ENCODE data around the gene MAU2. TPM values are rescaled to one million over a fixed set of nuclear protein-coding genes. Genes with fewer than 3 reads are reported as not detected.

Gene MAU2
- total and polyA plus RNA-seq, 2 of the 13 experiments (the other 11 are each of a cell fraction or from before 2014, with no cell fraction given), result 16.8 to 33.8 TPM

DNA sequence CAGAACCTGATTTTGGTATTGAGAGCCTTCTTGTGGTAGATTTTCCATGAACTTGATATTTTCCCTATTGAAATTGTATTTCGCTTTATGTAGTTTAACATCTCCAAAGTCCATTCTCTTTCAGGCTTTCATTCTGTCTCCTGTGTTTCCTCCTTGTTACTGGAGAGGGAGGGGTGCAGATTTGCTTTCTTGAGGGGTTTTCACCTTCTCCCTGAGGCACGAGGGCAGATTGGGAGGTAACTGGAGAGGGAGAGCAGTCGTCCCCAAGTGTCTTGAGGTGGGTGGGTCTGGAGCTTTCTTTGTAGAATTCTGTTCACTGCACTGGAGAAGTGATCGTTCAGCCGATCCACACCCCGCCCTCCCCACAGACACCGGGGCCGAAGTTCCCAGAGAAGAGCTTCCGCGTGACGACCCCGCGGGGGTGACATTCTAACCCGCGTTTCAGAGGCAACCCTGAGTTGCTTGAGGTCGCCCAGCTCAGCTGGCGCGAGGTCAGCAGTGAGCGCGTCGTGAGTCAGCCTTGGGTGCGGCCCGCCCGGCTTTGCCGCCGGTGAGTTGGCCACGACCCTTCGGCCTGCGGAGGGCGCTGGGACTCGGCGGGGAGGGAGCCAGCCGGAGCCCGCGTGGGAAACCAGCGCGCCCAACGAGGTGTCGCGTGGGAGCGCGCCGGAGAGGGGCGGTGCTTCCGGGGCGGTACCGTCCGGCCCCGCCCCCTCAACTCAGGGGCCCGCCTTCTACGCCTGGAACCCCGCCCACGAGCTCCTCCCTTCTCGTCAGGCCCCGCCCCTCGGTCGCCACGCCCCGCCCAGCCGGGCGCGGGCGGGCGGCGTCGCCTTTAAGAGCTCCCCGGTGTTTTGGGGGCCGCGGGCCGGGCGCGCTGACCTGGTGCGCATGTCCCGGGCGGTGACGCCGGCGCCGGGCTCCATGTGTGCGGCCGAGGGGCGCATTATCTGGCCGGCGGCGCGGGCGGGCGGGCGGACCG is 84.5 kb downstream of the MAU2 start, which contains the start of gene GATAD2A (continued):
- TF ChIP-seq UBTF (CRISPR knock-in tag; IDR thresholded peaks at IDR 0.05), result peak; percentile 79
- TF ChIP-seq SMAD3 (CRISPR knock-in tag; IDR thresholded peaks at IDR 0.05), result no peak
- no peak for TF ChIP-seq KAT2B (IDR thresholded peaks at IDR 0.05; ENCODE audit: borderline replicate concordance, low read depth, low read length)
- TF ChIP-seq SRSF1 (optimal IDR thresholded peaks at IDR 0.05; ENCODE audit: low read depth, low read length), result no peak
- TF ChIP-seq TGIF2 (CRISPR knock-in tag; IDR thresholded peaks at IDR 0.05), result peak; percentile 89
- TF ChIP-seq ONECUT2 (CRISPR knock-in tag; IDR thresholded peaks at IDR 0.05), result peak; percentile 39; the same call in 1 of the 2 replicates
- TF ChIP-seq MTA1 (CRISPR knock-in tag; IDR thresholded peaks at IDR 0.05; ENCODE audit: borderline replicate concordance), result peak; percentile 95
- no peak for TF ChIP-seq EP300 (IDR thresholded peaks at IDR 0.05; ENCODE audit: low read depth in 2 of 2, low read length in 2 of 2)
- TF ChIP-seq EP300 (CRISPR knock-in tag; IDR thresholded peaks at IDR 0.05; ENCODE audit: borderline replicate concordance), result peak; percentile 44; the same call in 1 of the 2 replicates
- peak; percentile 87 for TF ChIP-seq ZNF772 (CRISPR knock-in tag; IDR thresholded peaks at IDR 0.05)
- TF ChIP-seq ETV6 (CRISPR knock-in tag; conservative IDR thresholded peaks at IDR 0.05), result peak; percentile 72; the same call in 1 of the 2 replicates
- TF ChIP-seq, protein P1, sequence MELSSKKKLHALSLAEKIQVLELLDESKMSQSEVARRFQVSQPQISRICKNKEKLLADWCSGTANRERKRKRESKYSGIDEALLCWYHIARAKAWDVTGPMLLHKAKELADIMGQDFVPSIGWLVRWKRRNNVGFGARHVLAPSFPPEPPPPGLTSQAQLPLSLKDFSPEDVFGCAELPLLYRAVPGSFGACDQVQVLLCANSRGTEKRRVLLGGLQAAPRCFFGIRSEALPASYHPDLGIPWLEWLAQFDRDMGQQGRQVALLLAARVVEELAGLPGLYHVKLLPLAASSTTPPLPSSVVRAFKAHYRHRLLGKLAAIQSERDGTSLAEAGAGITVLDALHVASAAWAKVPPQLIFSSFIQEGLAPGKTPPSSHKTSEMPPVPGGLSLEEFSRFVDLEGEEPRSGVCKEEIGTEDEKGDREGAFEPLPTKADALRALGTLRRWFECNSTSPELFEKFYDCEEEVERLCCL (CRISPR knock-in tag; IDR thresholded peaks at IDR 0.05; ENCODE audit: borderline replicate concordance), result no peak
- no peak for TF ChIP-seq ZNF562 (CRISPR knock-in tag; IDR thresholded peaks at IDR 0.05; ENCODE audit: borderline replicate concordance)
- peak; percentile 98 for TF ChIP-seq BCL3 (CRISPR knock-in tag; IDR thresholded peaks at IDR 0.05)
- peak; percentile 91; the same call in 1 of the 2 replicates for TF ChIP-seq ZFP36L2 (CRISPR knock-in tag; IDR thresholded peaks at IDR 0.05)
- TF ChIP-seq GMEB1 (CRISPR knock-in tag; IDR thresholded peaks at IDR 0.05; ENCODE audit: borderline replicate concordance), result peak; percentile 71; the same call in 1 of the 2 replicates
- TF ChIP-seq ZNF788 (CRISPR knock-in tag; IDR thresholded peaks at IDR 0.05; ENCODE audit: borderline replicate concordance), result peak; percentile 69; the same call in 1 of the 2 replicates
- 0 out of 2 replicates have a peak, but pooled peaks have one; percentile 25 for TF ChIP-seq HMG20A (CRISPR knock-in tag; IDR thresholded peaks at IDR 0.05; ENCODE audit: borderline replicate concordance)
- no peak for TF ChIP-seq ATF7 (IDR thresholded peaks at IDR 0.05)
- TF ChIP-seq ATF7 (CRISPR knock-in tag; IDR thresholded peaks at IDR 0.05), result peak; percentile 66; the same call in 1 of the 2 replicates
- 0 out of 2 replicates have a peak, but pooled peaks have one; percentile 80 for TF ChIP-seq ZMAT3 (CRISPR knock-in tag; conservative IDR thresholded peaks at IDR 0.05)
- TF ChIP-seq KAT7 (CRISPR knock-in tag; IDR thresholded peaks at IDR 0.05; ENCODE audit: borderline replicate concordance), result peak; percentile 81; the same call in 1 of the 2 replicates
- peak; percentile 29; the same call in 1 of the 2 replicates for TF ChIP-seq ZNF446 (CRISPR knock-in tag; IDR thresholded peaks at IDR 0.05)

All from HepG2 (cell line).